HG02642 (cell line): ENCODE measurements around the gene NDOR1.
"Not testable (repeated sequence)": the region's sequence is repeated elsewhere in the genome, so short reads cannot be mapped to it uniquely, and the experiment has no call there.

Experiments
- ATAC-seq: cut with Tn5 transposase; IDR thresholded peaks from one replicate; pipeline ENCODE4 v1.9.1; 2021; ENCODE audit warnings: mild to moderate bottlenecking; ENCODE audit not compliant: unreplicated experiment, poor library complexity

Gene NDOR1

GRCh38 chr9:137228968-137229896 is 23.7 kb downstream of the NDOR1 start:
- no peak for ATAC-seq

DNA sequence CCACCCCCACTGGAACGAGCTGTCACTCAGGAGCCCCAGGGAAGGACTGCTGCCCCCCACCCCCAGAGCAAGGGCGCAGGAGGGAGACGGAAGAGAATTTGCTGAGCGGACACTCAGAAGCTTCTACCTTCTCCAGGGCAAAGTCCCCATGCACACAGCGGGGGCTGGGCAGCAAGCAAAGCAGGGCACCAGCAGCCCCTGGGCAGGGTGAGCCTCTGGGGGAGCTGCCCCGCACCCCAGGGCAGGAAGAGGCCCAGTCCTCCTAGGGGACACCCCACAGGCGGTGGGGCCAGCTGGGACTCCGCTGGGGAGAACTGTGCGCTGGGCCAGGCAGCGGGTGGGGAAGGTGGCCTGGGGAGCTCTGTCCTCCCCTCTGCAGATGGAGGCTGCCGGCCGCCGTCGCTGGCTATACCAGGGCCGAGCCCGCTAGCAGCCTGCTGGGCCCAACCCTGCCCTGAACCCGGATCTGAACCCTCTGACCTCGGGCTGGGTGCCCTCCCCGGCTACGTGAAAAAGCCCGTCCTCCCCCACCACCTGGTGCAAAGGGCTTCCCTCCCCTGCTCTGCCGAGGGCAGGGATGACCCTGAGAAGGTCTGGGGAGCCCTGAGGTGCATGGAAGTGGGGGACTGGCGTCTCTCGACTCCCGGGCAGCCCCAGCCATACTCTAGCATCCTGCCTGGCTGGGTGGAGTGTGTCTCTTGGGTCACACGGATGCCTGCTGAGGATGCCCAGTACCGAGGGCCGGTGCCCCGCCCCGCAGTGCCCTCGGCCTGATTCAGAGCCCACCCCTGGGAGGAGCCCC is 24.6 kb downstream of the NDOR1 start:
- ATAC-seq, result no peak

DNA sequence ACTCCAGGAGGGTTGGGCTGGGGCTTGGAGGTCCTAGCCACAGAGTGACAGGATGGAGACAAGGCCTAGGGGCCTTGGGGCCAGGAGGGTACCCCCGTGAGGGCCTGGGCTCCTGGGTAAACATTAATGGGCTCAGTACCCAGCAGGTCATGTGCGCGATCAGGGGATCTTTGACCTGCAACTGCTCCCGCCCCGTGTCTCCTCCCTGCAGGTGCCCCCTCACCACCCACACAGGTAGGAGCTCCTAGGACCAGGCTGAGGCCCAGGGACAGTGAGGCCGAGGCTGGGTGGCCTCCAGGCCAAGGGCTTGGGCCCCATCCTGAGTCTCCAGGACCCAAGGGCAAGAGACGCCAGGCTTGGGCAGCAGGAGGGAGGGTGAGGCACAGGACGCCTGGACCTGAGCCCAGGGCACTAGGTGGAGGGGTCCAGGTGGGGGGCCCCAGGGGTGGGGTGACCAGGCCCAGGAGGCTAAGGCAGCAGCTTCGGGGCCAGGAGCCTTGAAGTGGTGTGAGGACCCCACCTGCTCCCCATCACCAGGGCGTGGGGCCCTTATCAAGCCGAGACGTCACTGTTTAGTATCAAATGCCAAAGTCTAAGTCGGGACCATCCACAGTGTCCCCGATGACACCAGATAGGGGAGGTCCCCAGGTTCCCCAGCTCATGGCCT is 25.3 kb downstream of the NDOR1 start, which contains the start of gene SLC34A3:
TSS of gene SLC34A3 (plus strand) at position 197 of the 667 bp plus-strand sequence. CDS start 802 bp downstream, outside the sequence.
- ATAC-seq, result no peak

DNA sequence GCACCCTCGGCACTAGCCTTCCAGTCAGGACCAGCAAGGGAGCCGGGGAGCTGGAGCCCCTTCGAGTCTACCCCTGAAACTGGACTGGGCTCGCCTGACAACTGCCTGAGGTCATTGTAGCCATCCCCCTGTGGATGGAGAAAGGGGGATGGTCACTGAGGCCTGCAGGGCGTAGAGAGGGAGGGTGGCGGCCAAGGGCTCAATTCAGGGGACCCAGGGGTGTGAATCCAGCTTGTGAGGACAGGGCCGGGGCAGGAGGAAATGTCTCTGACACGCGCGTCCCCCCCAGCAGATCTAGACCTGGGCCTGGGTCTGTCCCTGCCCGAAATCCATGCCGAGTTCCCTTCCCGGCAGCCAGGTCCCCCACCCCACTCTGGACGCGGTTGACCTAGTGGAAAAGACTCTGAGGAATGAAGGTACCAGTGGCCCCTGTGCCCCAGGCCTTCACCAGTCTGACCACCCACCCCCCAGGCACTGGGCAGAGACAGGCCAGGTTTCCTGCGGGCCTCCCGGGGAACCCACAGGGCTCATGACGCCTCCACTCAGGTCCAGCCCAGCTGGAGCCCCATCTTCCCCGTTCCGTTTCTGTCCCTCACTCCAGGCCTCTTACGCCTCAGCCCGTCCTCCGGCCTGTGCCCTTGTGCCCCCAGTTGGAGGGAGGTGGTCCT is 26.0 kb downstream of the NDOR1 start:
- ATAC-seq, result no peak

- ATAC-seq, result no peak
Measured at GRCh38 chr9:137232101-137232500, 26.6 kb downstream of the NDOR1 start.

- no peak for ATAC-seq
Measured at GRCh38 chr9:137232510-137232909, 27.0 kb downstream of the NDOR1 start.

- no peak for ATAC-seq
Measured at GRCh38 chr9:137233143-137233980, 27.9 kb downstream of the NDOR1 start.

DNA sequence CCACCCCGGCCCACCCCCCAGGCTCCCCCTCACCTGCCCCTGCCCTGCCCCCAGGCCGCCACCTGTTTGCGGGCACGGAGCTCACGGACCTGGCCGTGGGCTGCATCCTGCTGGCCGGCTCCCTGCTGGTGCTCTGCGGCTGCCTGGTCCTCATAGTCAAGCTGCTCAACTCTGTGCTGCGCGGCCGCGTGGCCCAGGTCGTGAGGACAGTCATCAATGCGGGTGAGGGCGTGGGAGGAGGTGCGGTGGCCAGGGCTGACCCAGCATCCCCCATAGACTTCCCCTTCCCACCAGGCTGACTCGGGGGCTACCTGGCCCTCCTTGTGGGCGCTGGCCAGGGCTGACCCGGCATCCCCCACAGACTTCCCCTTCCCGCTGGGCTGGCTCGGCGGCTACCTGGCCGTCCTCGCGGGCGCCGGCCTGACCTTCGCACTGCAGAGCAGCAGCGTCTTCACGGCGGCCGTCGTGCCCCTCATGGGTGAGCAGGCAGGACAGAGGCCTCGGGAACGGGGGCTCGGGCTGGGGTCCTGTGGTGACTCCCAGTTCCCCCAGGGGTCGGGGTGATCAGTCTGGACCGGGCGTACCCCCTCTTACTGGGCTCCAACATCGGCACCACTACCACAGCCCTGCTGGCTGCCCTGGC is 28.7 kb downstream of the NDOR1 start:
- no peak for ATAC-seq

- no peak for ATAC-seq
Measured at GRCh38 chr9:137234758-137235423, 29.4 kb downstream of the NDOR1 start.

DNA sequence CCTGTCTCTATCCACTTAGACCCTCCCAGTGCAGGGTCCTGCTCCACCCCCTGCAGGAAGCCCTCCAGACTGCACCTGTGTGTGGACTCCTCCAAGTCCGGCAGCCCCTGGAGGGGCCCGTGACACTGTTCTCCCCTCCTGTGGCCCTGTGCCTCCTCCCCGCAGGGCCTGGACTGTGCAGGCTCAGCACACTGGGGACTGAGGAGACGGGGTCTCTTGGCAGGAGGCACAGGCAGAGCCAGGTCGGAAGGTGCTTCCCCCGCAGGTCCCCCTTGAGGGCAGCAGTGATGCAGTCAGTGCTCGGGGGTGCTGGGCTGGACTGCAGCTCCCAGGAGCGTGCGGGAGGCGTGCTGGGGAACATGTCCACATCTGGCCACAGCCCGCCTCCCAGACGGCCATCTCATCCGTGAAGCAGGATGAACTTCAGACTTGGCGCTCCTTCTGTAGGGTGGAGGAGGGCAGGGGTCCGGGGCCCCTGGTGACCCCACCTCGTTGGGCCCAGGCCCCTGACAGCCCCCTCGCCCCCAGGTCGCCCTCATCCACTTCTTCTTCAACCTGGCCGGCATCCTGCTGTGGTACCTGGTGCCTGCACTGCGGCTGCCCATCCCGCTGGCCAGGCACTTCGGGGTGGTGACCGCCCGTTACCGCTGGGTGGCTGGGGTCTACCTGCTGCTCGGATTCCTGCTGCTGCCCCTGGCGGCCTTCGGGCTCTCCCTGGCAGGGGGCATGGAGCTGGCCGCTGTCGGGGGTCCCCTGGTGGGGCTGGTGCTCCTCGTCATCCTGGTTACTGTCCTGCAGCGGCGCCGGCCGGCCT is 30.1 kb downstream of the NDOR1 start:
- ATAC-seq, result no peak

- no peak for ATAC-seq
Measured at GRCh38 chr9:137236238-137236935, 30.9 kb downstream of the NDOR1 start.

DNA sequence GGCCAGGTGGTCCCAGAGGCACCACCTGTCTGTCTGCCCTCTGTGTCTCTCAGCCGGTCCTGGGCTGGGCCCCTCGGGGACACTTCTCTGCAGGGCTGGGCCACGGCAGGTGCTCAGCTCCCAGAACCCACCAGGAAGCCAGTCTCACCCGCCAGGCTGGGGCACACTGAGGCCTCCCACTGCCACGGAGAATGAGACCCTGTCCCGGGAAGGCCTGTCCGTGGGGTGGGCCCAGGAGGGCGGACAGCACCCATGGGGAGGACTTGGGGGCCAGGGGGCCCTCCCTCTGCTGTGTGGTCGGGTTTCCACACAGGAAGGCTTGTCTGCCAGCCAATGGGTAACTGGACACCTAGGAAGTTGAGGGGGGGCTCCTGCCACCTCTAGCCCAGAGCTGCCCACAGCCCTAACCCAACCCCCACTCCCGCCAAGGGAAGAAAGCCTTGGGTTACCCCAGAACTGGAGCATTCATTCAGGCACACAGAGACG is 31.5 kb downstream of the NDOR1 start:
- no peak for ATAC-seq

DNA sequence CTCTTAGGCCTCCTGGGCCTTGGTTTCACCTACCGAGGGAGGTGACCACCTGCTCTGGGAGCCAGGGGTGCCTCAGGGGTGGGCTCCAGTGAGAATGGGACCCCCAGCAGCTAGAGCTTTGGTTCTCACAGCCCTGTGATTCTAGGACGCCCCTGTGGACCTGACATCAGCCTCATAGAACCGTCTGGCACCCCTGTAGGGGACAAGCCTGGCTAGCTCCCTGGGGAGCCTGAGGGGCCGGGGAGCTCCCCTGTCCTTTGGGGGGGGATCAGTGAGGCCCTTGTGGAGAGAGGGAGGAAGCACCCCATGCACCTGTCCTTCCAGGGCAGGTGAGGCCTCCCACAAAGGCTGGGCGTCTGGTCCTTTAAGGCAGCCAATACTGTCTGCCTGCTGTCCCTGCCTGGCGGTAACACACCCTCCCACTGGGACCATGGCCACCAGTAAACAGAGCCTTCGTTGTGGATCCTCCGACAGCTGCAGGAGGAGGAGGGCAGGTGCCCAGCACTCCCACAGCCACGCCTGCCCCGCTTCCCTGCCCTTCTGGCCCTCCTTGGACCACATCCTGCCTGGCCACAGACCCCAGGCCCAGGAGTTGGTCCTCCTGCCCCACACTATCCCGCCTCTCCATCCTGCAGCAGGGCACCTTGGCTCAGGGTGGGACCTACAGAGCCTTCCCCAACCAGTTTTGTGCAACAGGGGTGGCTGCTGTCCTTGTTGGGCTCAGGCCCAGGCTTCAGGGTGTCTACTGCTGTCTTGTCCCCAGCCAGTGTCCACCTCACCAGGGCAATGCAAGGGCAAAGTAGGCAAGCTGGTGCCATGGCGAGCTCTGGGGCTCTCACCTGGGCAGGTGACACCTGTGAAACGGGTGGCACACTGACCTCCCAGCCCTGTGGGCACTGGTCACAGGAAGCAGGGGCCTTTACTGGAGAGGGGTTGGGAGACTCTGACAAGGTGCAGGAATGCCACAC is 32.5 kb downstream of the NDOR1 start:
- no peak for ATAC-seq

GRCh38 chr9:137239541-137240200 is 34.2 kb downstream of the NDOR1 start:
- not testable (repeated sequence) for ATAC-seq

DNA sequence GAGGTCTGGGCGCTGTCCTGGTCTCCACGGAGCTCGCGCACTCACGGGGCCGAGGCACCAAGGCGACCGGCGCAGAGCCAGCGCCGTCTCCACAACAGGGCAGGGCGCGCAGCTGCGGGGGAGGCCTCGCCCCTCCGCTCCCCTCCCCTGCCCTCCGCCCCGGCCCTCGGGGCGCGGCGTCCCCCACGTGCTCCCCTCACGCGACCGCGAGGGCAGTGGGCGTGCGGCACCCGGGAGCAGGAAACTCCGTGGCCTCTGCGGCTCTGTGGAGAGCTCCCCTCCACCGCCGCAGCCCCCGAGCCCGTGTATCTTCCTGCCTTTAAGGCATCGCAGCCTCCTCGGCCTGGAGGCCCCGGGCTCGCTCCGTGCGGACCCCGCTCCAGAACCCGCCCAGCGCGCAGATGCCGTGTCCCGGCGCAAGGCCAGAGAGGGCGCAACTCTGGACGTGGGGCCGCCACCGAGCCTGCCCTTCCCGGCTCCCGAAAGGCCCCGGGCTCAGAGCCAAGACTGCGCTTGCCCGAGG is 34.9 kb downstream of the NDOR1 start:
- ATAC-seq, result peak; percentile 24
